GM23248 (cell line): ENCODE measurements around the gene COL6A1. TPM values are rescaled to one million over a fixed set of nuclear protein-coding genes. Genes with fewer than 3 reads are reported as not detected.
A peak's percentile ranks its signal among the peaks of the same experiment; 100 is the strongest.
"Not testable (repeated sequence)": the region's sequence is repeated elsewhere in the genome, so short reads cannot be mapped to it uniquely, and the experiment has no call there.

Source experiments
- DNase-seq: peaks from one replicate; pipeline ENCODE4 v3.0.0-alpha.2; 2015
- H2AFZ ChIP-seq: fragments of 200-600 bp; sonication (generic); 2 replicates; pipeline ENCODE4 v1.6.1; 2016; ENCODE audit warnings: antibody characterized with exemption
- H3F3A ChIP-seq: fragments of 200-600 bp; sonication (generic); 2 replicates; pipeline ENCODE4 v1.6.1; 2016; ENCODE audit warnings: mild to moderate bottlenecking, antibody characterized with exemption, mixed run types; ENCODE audit not compliant: insufficient read depth
- H3K27ac ChIP-seq: fragments of 200-600 bp; sonication (generic); 2 replicates; pipeline ENCODE4 v1.5.1; 2016; ENCODE audit warnings: mild to moderate bottlenecking
- H3K27me3 ChIP-seq: fragments of 200-600 bp; sonication (generic); replicated peaks from 2 replicates; pipeline ENCODE4 v1.6.1; 2016; ENCODE audit warnings: mild to moderate bottlenecking; ENCODE audit not compliant: insufficient read depth
- H3K36me3 ChIP-seq: fragments of 200-600 bp; sonication (generic); 2 replicates; pipeline ENCODE4 v1.6.1; 2016; ENCODE audit warnings: low read depth, mild to moderate bottlenecking
- H3K4me1 ChIP-seq: fragments of 200-600 bp; sonication (generic); 2 replicates; pipeline ENCODE4 v1.6.1; 2016; ENCODE audit warnings: mild to moderate bottlenecking; ENCODE audit not compliant: insufficient read depth
- H3K4me2 ChIP-seq: fragments of 200-600 bp; sonication (generic); one replicate; pipeline ENCODE4 v1.6.1; 2016; ENCODE audit warnings: mild to moderate bottlenecking; ENCODE audit not compliant: unreplicated experiment
- H3K4me3 ChIP-seq: fragments of 200-600 bp; sonication (generic); 2 replicates; pipeline ENCODE4 v1.5.1; 2016; ENCODE audit warnings: mild to moderate bottlenecking
- H3K79me2 ChIP-seq: fragments of 200-600 bp; sonication (generic); 2 replicates; pipeline ENCODE4 v1.6.1; 2016; ENCODE audit warnings: mild to moderate bottlenecking; ENCODE audit not compliant: insufficient read depth
- H3K9ac ChIP-seq: fragments of 200-600 bp; sonication (generic); 2 replicates; pipeline ENCODE4 v1.6.1; 2016; ENCODE audit warnings: mild to moderate bottlenecking
- H3K9me2 ChIP-seq: fragments of 200-600 bp; sonication (generic); 2 replicates; pipeline ENCODE4 v1.6.1; 2016; ENCODE audit warnings: mixed run types, mild to moderate bottlenecking, moderate library complexity; ENCODE audit not compliant: insufficient read depth
- H3K9me3 ChIP-seq: fragments of 200-600 bp; sonication (generic); one replicate; pipeline ENCODE4 v1.6.1; 2017; ENCODE audit warnings: low read depth
- H4K20me1 ChIP-seq: fragments of 200-600 bp; sonication (generic); 2 replicates; pipeline ENCODE4 v1.6.0; 2016; ENCODE audit not compliant: insufficient read depth
- EZH2 ChIP-seq: fragments of 200-600 bp; sonication (generic); IDR thresholded peaks from 2 replicates; pipeline ENCODE4 v1.6.1; 2018; ENCODE audit warnings: antibody characterized with exemption, mild to moderate bottlenecking; ENCODE audit not compliant: insufficient read depth, poor library complexity, severe bottlenecking
- EZH2phosphoT487 ChIP-seq: fragments of 200-600 bp; sonication (generic); IDR thresholded peaks from 2 replicates; pipeline ENCODE4 v1.6.1; 2018; ENCODE audit warnings: antibody characterized with exemption, moderate library complexity, mild to moderate bottlenecking, low read depth; ENCODE audit not compliant: insufficient read depth
- WGBS, 2 experiments: methylation state at CpG; one replicate each; pipeline ENCODE4 v1.1.6; 2015 to 2017; ENCODE audit warnings: low lambda C conversion rate in 2 of 2, low coverage in 1 of 2; ENCODE audit errors: missing lambda C conversion rate in 2 of 2; 5-methylcytosine and 5-hydroxymethylcytosine counted together
- in situ Hi-C: fragments of 300-500 bp; cut with MboI; formaldehyde crosslinking; loops from 2 replicates; pipeline ENCODE4 v1.15.0; 2020
- polyA plus RNA-seq: library from polyadenylated mRNA; unstranded; fragments of >200 nt; fragmentation: Nextera tagmentation; extraction: Ambion mirVana; gene quantifications from 2 replicates; pipeline ENCODE4 v1.2.1, GENCODE V29; 2016
- total RNA-seq: library from RNA; depleted of rRNA; stranded (reverse); fragments of >200 nt; shearing (Covaris generic); gene quantifications from 2 replicates; pipeline ENCODE4 v1.2.3, GENCODE V29; 2014

COL6A1 gene
- total and polyA plus RNA-seq, 2 experiments from 2014 or later = 685 to 1,783 TPM

GRCh38 chr21:45975020-45975666, 6.4 kb upstream of the COL6A1 start:
- Histone ChIP-seq H3K9me2 (no peaks in the 10 kb centered on the region), H3K9me3 (no peaks in the 10 kb centered on the region), H3K27ac (peak overlapping the region; percentile 84), H3K9ac (peak overlapping the region; percentile 79), H3K36me3 (no peaks in the 10 kb centered on the region), H4K20me1 (no peaks in the 10 kb centered on the region), H3K4me3 (peak overlapping the region; percentile 56), H3F3A (peaks cover 11% of the 10 kb centered on the region; the same call in 1 of the 2 replicates), H3K79me2 (no peaks in the 10 kb centered on the region), H3K27me3 (no peaks in the 10 kb centered on the region), H3K4me1 (peaks cover 48% of the 10 kb centered on the region), H3K4me2 (peak overlapping the region; percentile 76), H2AFZ (peak overlapping the region; percentile 44)
- in situ Hi-C loops = no loop called here
- WGBS, 2 experiments = 11 to 14% methylated on average over 29 to 33 of the region's 33 CpGs
- peak; percentile 76 for DNase-seq
- no peak for TF ChIP-seq EZH2
- TF ChIP-seq EZH2phosphoT487 = no peak

- H3K36me3 ChIP-seq, H3K4me3 ChIP-seq, H3K9me3 ChIP-seq, H3K4me2 ChIP-seq, DNase-seq, H3K27ac ChIP-seq, in situ Hi-C loops, H2AFZ ChIP-seq, H3K79me2 ChIP-seq, H3K27me3 ChIP-seq, H4K20me1 ChIP-seq, H3K9me2 ChIP-seq: not testable (repeated sequence)
- H3F3A ChIP-seq = peaks cover 17% of the 10 kb centered on the region
- peaks cover 49% of the 10 kb centered on the region for H3K4me1 ChIP-seq
- 69% methylated on average over 13 of the region's 13 CpGs for WGBS, 2 experiments
- H3K9ac ChIP-seq = peak overlapping the region; percentile 79; the same call in 1 of the 2 replicates
These were observed 5.7 kb upstream of the COL6A1 start for GRCh38 chr21:45975667-45976409.

- 83 to 100% methylated on average over 4 to 11 of the region's 11 CpGs for WGBS, 2 experiments
- no peak overlapping the region for H3K27ac ChIP-seq
- H3K4me1 ChIP-seq = peaks cover 45% of the 10 kb centered on the region
- H3K9me3 ChIP-seq = no peaks in the 10 kb centered on the region
- in situ Hi-C loops = no loop called here
- no peaks in the 10 kb centered on the region for H3K27me3 ChIP-seq
- no peak overlapping the region for H3K4me3 ChIP-seq
- no peaks in the 10 kb centered on the region for H3K36me3 ChIP-seq
- no peaks in the 10 kb centered on the region for H4K20me1 ChIP-seq
- H3K4me2 ChIP-seq = no peak overlapping the region
- TF ChIP-seq EZH2phosphoT487 = no peak
- TF ChIP-seq EZH2 = no peak
- peaks cover 2% of the 10 kb centered on the region for H3K79me2 ChIP-seq
- no peaks in the 10 kb centered on the region for H3K9me2 ChIP-seq
- DNase-seq = no peak
- no peak overlapping the region for H3K9ac ChIP-seq
- H3F3A ChIP-seq = peaks cover 20% of the 10 kb centered on the region
- H2AFZ ChIP-seq = no peak overlapping the region
These were observed 4.8 kb upstream of the COL6A1 start for GRCh38 chr21:45976701-45977311.

DNA sequence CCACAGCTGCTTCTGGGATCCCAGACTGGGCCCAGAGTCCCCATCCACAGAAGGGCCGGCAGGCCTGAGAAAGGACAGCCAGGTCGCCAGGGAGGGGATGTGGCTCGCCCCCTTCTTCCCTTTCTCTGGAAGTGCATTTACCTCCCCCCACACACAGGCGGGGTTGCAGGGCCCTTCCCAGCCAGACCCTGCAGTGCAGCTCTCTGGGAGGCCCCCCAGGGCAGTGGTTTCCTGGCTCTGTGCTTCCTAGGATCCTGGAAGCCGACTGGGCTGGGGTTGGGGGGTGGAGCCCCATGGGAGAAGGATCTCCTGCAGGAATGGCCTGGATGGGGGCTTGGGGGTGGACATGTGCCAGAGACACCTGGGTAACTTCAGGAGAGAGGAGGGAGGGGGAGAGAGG, 4.2 kb upstream of the COL6A1 start:
- Histone ChIP-seq H4K20me1 (no peaks in the 10 kb centered on the region), H3K27me3 (no peaks in the 10 kb centered on the region), H2AFZ (no peak overlapping the region), H3K9me3 (no peaks in the 10 kb centered on the region), H3K79me2 (peaks cover 8% of the 10 kb centered on the region), H3K9me2 (no peaks in the 10 kb centered on the region), H3K9ac (no peak overlapping the region), H3K4me1 (peaks cover 39% of the 10 kb centered on the region), H3K36me3 (no peaks in the 10 kb centered on the region), H3K27ac (no peak overlapping the region), H3K4me3 (no peak overlapping the region), H3K4me2 (no peak overlapping the region), H3F3A (peaks cover 17% of the 10 kb centered on the region)
- in situ Hi-C loops = no loop called here
- DNase-seq = no peak
- 73 to 74% methylated on average over 5 of the region's 5 CpGs for WGBS, 2 experiments
- TF ChIP-seq EZH2 (no peak), EZH2phosphoT487 (no peak)
